HepG2 (cell line): ENCODE results near the gene DISP2. TPM values are rescaled to one million over a fixed set of nuclear protein-coding genes. Genes with fewer than 3 reads are reported as not detected.

Source experiments
- GATA4 ChIP-seq: sonication (generic); IDR thresholded peaks from 2 replicates; pipeline ENCODE4 v1.6.1; 2016; ENCODE audit warnings: antibody characterized with exemption, low read depth, borderline replicate concordance
- PAF1 ChIP-seq: IDR thresholded peaks from 2 replicates; pipeline ENCODE4 v1.6.1; 2016; ENCODE audit warnings: missing genetic modification reagents, missing compliant biosample characterization
- RAD21 ChIP-seq: fragments of 450-650 bp; formaldehyde crosslinking; IDR thresholded peaks from 2 replicates; pipeline ENCODE4 v1.5.0; 2020; ENCODE audit warnings: mild to moderate bottlenecking
- SP4 ChIP-seq: sonication (generic); formaldehyde crosslinking; IDR thresholded peaks from 2 replicates; pipeline ENCODE4 v1.8.1; 2023; ENCODE audit warnings: mild to moderate bottlenecking, missing genetic modification reagents
- TAF15 ChIP-seq: fragments of 200-400 bp; formaldehyde crosslinking; IDR thresholded peaks from one replicate; pipeline ENCODE4 v1.6.1; 2018; ENCODE audit warnings: mild to moderate bottlenecking, low read depth, low read length; ENCODE audit not compliant: poor library complexity, severe bottlenecking
- ZNF256 ChIP-seq: sonication (generic); formaldehyde crosslinking; conservative IDR thresholded peaks from 2 replicates; pipeline ENCODE4 v1.4.0; 2020; ENCODE audit warnings: missing genetic modification reagents
- ZNF292 ChIP-seq: sonication (generic); formaldehyde crosslinking; IDR thresholded peaks from 2 replicates; pipeline ENCODE4 v1.8.1; 2022; ENCODE audit warnings: mild to moderate bottlenecking, low read depth, missing genetic modification reagents, borderline replicate concordance
- ZNF549 ChIP-seq: sonication (generic); formaldehyde crosslinking; IDR thresholded peaks from 2 replicates; pipeline ENCODE4 v1.5.0; 2020; ENCODE audit warnings: missing genetic modification reagents
- ZNF615 ChIP-seq: sonication (generic); formaldehyde crosslinking; IDR thresholded peaks from 2 replicates; pipeline ENCODE4 v1.5.0; 2020; ENCODE audit warnings: mild to moderate bottlenecking, missing genetic modification reagents, borderline replicate concordance
- ZNF7 ChIP-seq: IDR thresholded peaks from 2 replicates; pipeline ENCODE4 v1.6.1; 2016; ENCODE audit warnings: missing biosample characterization, missing genetic modification reagents
- polyA plus RNA-seq, 8 experiments: library from polyadenylated mRNA; depleted of rRNA in 3 of 8; stranded (reverse) in 7 of 8; unstranded in 1 of 8; fragments of >200 nt; fragmentation: Illumina TruSeq in 4 of 8; extraction: Trizol in 4 of 8; gene quantifications; 2 replicates each; pipeline versions ENCODE4 v1.2.1 to v1.2.3, GENCODE V29; 2011 to 2016; ENCODE audit warnings: low read depth in 4 of 8, missing spikeins in 1 of 8, mixed read lengths in 1 of 8; ENCODE audit not compliant: insufficient read depth in 1 of 8
- total RNA-seq, 5 experiments: library from RNA; depleted of rRNA; stranded (reverse); fragments of >200 nt; fragmentation: Illumina TruSeq; extraction: Trizol; gene quantifications; 2 replicates each; pipeline ENCODE4 v1.2.3, GENCODE V29; 2016; ENCODE audit warnings: low read depth in 1 of 5
- TF ChIP-seq, protein P1 (sequence below): sonication (generic); formaldehyde crosslinking; IDR thresholded peaks from 2 replicates; pipeline ENCODE4 v1.5.1; 2020; ENCODE audit warnings: mild to moderate bottlenecking, missing genetic modification reagents, borderline replicate concordance
- TF ChIP-seq, protein P2 (sequence below): IDR thresholded peaks from 2 replicates; pipeline ENCODE4 v1.6.1; 2016; ENCODE audit warnings: mild to moderate bottlenecking
- TF ChIP-seq, protein P3 (sequence below): sonication (generic); formaldehyde crosslinking; IDR thresholded peaks from 2 replicates; pipeline ENCODE4 v1.5.0; 2020; ENCODE audit warnings: mild to moderate bottlenecking, missing genetic modification reagents
- TF ChIP-seq, protein P4 (sequence below): sonication (generic); formaldehyde crosslinking; IDR thresholded peaks from 2 replicates; pipeline ENCODE4 v1.4.0; 2020; ENCODE audit warnings: missing genetic modification reagents, borderline replicate concordance
- TF ChIP-seq, protein P5 (sequence below): IDR thresholded peaks from 2 replicates; pipeline ENCODE4 v1.6.1; 2018; ENCODE audit warnings: missing genetic modification reagents, mild to moderate bottlenecking, missing compliant biosample characterization
- TF ChIP-seq, protein P6 (sequence below): IDR thresholded peaks from 2 replicates; pipeline ENCODE4 v1.6.1; 2016; ENCODE audit warnings: missing genetic modification reagents, missing compliant biosample characterization

The DISP2 gene
- total and polyA plus RNA-seq, 2 of the 13 experiments (the other 11 are each of a cell fraction or from before 2014, with no cell fraction given), result 0.09 to 0.32 TPM

DNA sequence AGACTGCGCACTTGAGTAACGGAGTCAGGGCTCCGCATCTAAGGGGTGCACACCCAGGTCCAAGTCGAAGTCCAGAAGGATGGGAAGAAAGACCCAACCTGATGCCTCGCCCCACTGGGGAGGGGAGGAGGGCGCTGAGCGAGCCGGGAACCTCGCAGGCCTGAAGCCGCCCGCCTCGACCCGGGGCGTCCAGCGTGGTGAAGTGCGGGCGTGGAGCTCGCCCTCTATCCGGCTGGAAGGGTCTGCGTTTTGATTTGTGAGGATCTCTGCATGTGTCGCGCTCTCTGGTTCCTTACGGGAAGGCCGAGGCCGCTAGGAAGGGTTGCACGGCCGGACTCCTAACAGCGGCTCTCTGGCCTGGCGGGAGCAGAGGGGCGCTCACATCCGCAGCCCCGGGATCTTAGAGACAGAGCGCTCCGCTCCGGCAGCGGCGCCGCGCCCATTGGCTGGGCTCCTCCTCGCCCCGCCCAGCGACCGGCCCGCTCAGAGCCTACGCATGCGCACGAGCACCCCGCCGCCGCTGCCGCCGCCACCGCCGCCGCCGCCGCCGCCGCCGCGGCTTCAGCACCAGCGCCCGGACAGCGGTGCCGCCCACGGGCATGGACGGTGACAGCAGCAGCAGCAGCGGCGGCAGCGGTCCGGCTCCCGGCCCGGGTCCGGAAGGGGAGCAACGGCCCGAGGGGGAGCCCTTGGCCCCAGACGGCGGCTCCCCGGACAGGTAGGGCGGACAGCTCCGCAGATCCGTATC lies at the start of gene DISP2 (continued):
- TF ChIP-seq, protein P1, sequence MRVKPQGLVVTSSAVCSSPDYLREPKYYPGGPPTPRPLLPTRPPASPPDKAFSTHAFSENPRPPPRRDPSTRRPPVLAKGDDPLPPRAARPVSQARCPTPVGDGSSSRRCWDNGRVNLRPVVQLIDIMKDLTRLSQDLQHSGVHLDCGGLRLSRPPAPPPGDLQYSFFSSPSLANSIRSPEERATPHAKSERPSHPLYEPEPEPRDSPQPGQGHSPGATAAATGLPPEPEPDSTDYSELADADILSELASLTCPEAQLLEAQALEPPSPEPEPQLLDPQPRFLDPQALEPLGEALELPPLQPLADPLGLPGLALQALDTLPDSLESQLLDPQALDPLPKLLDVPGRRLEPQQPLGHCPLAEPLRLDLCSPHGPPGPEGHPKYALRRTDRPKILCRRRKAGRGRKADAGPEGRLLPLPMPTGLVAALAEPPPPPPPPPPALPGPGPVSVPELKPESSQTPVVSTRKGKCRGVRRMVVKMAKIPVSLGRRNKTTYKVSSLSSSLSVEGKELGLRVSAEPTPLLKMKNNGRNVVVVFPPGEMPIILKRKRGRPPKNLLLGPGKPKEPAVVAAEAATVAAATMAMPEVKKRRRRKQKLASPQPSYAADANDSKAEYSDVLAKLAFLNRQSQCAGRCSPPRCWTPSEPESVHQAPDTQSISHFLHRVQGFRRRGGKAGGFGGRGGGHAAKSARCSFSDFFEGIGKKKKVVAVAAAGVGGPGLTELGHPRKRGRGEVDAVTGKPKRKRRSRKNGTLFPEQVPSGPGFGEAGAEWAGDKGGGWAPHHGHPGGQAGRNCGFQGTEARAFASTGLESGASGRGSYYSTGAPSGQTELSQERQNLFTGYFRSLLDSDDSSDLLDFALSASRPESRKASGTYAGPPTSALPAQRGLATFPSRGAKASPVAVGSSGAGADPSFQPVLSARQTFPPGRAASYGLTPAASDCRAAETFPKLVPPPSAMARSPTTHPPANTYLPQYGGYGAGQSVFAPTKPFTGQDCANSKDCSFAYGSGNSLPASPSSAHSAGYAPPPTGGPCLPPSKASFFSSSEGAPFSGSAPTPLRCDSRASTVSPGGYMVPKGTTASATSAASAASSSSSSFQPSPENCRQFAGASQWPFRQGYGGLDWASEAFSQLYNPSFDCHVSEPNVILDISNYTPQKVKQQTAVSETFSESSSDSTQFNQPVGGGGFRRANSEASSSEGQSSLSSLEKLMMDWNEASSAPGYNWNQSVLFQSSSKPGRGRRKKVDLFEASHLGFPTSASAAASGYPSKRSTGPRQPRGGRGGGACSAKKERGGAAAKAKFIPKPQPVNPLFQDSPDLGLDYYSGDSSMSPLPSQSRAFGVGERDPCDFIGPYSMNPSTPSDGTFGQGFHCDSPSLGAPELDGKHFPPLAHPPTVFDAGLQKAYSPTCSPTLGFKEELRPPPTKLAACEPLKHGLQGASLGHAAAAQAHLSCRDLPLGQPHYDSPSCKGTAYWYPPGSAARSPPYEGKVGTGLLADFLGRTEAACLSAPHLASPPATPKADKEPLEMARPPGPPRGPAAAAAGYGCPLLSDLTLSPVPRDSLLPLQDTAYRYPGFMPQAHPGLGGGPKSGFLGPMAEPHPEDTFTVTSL, result no peak
- TF ChIP-seq GATA4 (no peak), PAF1 (CRISPR knock-in tag) (no peak), ZNF7 (CRISPR knock-in tag) (no peak), ZNF292 (CRISPR knock-in tag) (no peak), ZNF256 (CRISPR knock-in tag) (no peak; the same call in 1 of the 2 replicates), RAD21 (0 out of 2 replicates have a peak, but pooled peaks have one; percentile 27), ZNF549 (CRISPR knock-in tag) (no peak), TAF15 (no peak), ZNF615 (CRISPR knock-in tag) (no peak), SP4 (CRISPR knock-in tag) (peak; percentile 44; the same call in 1 of the 2 replicates)
- TF ChIP-seq, protein P2, sequence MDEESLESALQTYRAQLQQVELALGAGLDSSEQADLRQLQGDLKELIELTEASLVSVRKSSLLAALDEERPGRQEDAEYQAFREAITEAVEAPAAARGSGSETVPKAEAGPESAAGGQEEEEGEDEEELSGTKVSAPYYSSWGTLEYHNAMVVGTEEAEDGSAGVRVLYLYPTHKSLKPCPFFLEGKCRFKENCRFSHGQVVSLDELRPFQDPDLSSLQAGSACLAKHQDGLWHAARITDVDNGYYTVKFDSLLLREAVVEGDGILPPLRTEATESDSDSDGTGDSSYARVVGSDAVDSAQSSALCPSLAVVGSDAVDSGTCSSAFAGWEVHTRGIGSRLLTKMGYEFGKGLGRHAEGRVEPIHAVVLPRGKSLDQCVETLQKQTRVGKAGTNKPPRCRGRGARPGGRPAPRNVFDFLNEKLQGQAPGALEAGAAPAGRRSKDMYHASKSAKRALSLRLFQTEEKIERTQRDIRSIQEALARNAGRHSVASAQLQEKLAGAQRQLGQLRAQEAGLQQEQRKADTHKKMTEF, result peak; percentile 41; the same call in 1 of the 2 replicates
- TF ChIP-seq, protein P3, sequence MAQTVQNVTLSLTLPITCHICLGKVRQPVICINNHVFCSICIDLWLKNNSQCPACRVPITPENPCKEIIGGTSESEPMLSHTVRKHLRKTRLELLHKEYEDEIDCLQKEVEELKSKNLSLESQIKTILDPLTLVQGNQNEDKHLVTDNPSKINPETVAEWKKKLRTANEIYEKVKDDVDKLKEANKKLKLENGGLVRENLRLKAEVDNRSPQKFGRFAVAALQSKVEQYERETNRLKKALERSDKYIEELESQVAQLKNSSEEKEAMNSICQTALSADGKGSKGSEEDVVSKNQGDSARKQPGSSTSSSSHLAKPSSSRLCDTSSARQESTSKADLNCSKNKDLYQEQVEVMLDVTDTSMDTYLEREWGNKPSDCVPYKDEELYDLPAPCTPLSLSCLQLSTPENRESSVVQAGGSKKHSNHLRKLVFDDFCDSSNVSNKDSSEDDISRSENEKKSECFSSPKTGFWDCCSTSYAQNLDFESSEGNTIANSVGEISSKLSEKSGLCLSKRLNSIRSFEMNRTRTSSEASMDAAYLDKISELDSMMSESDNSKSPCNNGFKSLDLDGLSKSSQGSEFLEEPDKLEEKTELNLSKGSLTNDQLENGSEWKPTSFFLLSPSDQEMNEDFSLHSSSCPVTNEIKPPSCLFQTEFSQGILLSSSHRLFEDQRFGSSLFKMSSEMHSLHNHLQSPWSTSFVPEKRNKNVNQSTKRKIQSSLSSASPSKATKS (CRISPR knock-in tag), result no peak
- TF ChIP-seq, protein P4, sequence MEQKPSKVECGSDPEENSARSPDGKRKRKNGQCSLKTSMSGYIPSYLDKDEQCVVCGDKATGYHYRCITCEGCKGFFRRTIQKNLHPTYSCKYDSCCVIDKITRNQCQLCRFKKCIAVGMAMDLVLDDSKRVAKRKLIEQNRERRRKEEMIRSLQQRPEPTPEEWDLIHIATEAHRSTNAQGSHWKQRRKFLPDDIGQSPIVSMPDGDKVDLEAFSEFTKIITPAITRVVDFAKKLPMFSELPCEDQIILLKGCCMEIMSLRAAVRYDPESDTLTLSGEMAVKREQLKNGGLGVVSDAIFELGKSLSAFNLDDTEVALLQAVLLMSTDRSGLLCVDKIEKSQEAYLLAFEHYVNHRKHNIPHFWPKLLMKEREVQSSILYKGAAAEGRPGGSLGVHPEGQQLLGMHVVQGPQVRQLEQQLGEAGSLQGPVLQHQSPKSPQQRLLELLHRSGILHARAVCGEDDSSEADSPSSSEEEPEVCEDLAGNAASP, result no peak
- TF ChIP-seq, protein P5, sequence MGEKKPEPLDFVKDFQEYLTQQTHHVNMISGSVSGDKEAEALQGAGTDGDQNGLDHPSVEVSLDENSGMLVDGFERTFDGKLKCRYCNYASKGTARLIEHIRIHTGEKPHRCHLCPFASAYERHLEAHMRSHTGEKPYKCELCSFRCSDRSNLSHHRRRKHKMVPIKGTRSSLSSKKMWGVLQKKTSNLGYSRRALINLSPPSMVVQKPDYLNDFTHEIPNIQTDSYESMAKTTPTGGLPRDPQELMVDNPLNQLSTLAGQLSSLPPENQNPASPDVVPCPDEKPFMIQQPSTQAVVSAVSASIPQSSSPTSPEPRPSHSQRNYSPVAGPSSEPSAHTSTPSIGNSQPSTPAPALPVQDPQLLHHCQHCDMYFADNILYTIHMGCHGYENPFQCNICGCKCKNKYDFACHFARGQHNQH (CRISPR knock-in tag), result no peak; the same call in 1 of the 2 replicates
- TF ChIP-seq, protein P6, sequence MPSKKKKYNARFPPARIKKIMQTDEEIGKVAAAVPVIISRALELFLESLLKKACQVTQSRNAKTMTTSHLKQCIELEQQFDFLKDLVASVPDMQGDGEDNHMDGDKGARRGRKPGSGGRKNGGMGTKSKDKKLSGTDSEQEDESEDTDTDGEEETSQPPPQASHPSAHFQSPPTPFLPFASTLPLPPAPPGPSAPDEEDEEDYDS (CRISPR knock-in tag), result 0 out of 2 replicates have a peak, but pooled peaks have one; percentile 21
